PFSK-1 (cell line): Measurements from ENCODE around the gene KDM5B.

ENCODE experiments used
- FOXP2 ChIP-seq: optimal IDR thresholded peaks from 2 replicates; pipeline ENCODE3; 2011; ENCODE audit warnings: borderline replicate concordance, control low read depth, inconsistent platforms; ENCODE audit not compliant: insufficient read depth; ENCODE audit errors: extremely low read length, extremely low read depth
- POLR2AphosphoS5 ChIP-seq: IDR thresholded peaks from 2 replicates; pipeline ENCODE4 v1.6.1; 2012; ENCODE audit warnings: low read depth, mild to moderate bottlenecking, control low read depth, low read length, moderate library complexity
- REST ChIP-seq, 2 experiments: IDR thresholded peaks; 2 replicates each; pipeline versions ENCODE4 v1.6.1 to v1.8.0; 2011 to 2012; ENCODE audit warnings: low read depth in 2 of 2, low read length in 2 of 2, control low read depth in 1 of 2, inconsistent platforms in 1 of 2, mild to moderate bottlenecking in 1 of 2, moderate library complexity in 1 of 2; ENCODE audit not compliant: insufficient read depth in 1 of 2
- SIN3A ChIP-seq: IDR thresholded peaks from 2 replicates; pipeline ENCODE4 v1.6.1; 2012; ENCODE audit warnings: mild to moderate bottlenecking, low read length, moderate library complexity, borderline replicate concordance; ENCODE audit not compliant: insufficient read depth
- TAF1 ChIP-seq: IDR thresholded peaks from 2 replicates; pipeline ENCODE4 v1.6.1; 2012; ENCODE audit warnings: low read length, control low read depth, borderline replicate concordance; ENCODE audit not compliant: insufficient read depth

KDM5B gene

GRCh38 chr1:202733251-202733650 is 75.0 kb downstream of the KDM5B start:
- TF ChIP-seq TAF1 (no peak), FOXP2 (no peak), SIN3A (no peak), POLR2AphosphoS5 (no peak), REST (IDR thresholded peaks at IDR 0.05; ENCODE audit: insufficient read depth in 1 of 2, low read depth in 2 of 2, low read length in 2 of 2) (no peak)

- no peak for TF ChIP-seq POLR2AphosphoS5
Observed at GRCh38 chr1:202728951-202729350, 79.3 kb downstream of the KDM5B start.

- TF ChIP-seq REST (IDR thresholded peaks at IDR 0.05; ENCODE audit: insufficient read depth in 1 of 2, low read depth in 2 of 2, low read length in 2 of 2) (no peak), SIN3A (no peak), FOXP2 (no peak), TAF1 (no peak), POLR2AphosphoS5 (no peak)
Observed at GRCh38 chr1:202725526-202725925, 82.7 kb downstream of the KDM5B start.

GRCh38 chr1:202723708-202724107 is 84.5 kb downstream of the KDM5B start:
- TF ChIP-seq TAF1 (no peak), FOXP2 (no peak), REST (IDR thresholded peaks at IDR 0.05; ENCODE audit: insufficient read depth in 1 of 2, low read depth in 2 of 2, low read length in 2 of 2) (no peak)

- TF ChIP-seq REST (IDR thresholded peaks at IDR 0.05; ENCODE audit: insufficient read depth in 1 of 2, low read depth in 2 of 2, low read length in 2 of 2) (no peak), TAF1 (no peak), POLR2AphosphoS5 (no peak), SIN3A (no peak), FOXP2 (no peak)
Observed at GRCh38 chr1:202716654-202717053, 91.6 kb downstream of the KDM5B start.

- TF ChIP-seq TAF1, result no peak
- TF ChIP-seq REST (IDR thresholded peaks at IDR 0.05; ENCODE audit: insufficient read depth in 1 of 2, low read depth in 2 of 2, low read length in 2 of 2), result no peak
- TF ChIP-seq SIN3A, result no peak
- no peak for TF ChIP-seq FOXP2
- no peak for TF ChIP-seq POLR2AphosphoS5
Observed at GRCh38 chr1:202713110-202713509, 95.1 kb downstream of the KDM5B start.
